GM21526 (cell line): ENCODE data around the gene MTNR1A.

Experiments
- ATAC-seq: cut with Tn5 transposase; IDR thresholded peaks from one replicate; pipeline ENCODE4 v1.9.1; 2021; ENCODE audit warnings: moderate library complexity; ENCODE audit not compliant: unreplicated experiment, low FRiP score

The MTNR1A gene

DNA sequence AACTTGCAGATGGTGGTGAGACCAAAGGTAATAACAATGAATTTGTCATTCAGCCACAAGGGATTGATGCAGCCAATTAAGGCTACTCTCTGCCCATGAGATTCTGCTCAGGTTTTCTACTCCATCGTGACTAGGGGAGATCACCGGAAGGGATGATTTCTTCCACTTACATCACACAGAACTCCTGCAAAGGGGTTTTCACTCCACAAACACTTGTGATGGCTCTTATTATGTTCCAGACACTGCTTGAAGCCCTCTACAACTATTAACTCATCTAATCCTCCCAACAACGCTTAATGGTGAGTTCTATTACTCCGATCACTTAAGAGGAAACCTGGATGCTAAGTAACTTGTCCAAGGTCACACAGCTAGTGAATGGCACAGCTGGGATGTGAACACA is 55.9 kb downstream of the MTNR1A start:
- no peak for ATAC-seq

DNA sequence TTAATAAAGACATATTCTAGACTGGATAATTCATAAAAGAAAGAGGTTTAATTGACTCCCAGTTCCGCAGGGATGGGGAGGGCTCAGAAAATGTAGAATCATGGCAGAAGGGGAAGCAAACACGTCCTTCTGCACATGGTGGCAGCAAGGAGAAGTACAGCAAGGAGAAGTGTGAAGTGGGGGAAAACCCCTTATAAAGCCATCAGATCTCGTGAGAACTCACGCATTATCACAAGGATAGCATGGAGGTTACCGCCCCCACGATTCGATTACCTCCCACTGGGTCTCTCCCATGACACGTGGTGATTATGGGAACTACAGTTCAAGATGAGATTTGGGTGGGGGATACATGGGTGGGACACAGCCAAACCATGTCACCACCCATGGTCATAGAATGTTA is 58.3 kb downstream of the MTNR1A start:
- no peak for ATAC-seq

DNA sequence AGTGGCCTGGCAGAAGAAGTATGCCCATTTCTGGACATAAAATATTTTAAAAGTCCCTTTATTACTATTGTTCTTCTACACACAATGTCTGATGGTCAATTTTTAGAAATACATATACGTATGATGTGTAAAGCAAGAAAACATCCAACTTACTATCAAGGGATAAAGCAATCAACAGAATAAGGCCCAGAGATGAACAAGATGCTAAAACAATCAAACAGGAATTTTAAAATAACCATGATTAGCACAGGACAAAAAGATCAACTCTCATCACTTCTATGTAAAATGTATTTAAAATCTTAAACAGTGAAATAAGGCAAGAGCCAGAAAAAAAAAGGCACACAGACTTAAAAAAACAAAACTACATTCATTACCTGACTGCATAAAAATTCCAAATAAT is 60.9 kb downstream of the MTNR1A start:
- no peak for ATAC-seq

DNA sequence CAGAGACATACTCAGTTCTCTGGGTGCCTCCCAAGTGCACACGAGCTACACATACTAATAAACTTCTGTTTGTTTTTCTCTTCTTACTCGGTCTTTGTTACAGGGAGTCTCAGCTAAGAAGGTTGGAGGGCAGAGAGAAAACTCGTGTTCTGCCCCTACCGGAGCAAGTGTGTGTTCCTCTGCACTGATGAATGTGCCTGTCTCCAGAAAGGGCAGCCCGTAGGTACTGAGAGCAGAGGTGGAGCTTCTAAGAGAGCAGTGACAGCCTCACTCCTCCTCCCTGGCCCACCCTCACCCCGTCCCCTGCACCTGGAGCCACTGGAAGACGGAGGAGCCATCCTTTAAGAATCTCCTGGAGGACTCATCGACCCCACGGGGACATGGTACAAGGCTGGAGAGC is 67.6 kb downstream of the MTNR1A start:
- ATAC-seq, result no peak

GRCh38 chr4:186486172-186486571 is 69.2 kb downstream of the MTNR1A start:
- no peak for ATAC-seq

GRCh38 chr4:186485561-186486062 is 69.8 kb downstream of the MTNR1A start:
- ATAC-seq, result no peak

GRCh38 chr4:186485150-186485549 is 70.2 kb downstream of the MTNR1A start:
- ATAC-seq, result no peak

DNA sequence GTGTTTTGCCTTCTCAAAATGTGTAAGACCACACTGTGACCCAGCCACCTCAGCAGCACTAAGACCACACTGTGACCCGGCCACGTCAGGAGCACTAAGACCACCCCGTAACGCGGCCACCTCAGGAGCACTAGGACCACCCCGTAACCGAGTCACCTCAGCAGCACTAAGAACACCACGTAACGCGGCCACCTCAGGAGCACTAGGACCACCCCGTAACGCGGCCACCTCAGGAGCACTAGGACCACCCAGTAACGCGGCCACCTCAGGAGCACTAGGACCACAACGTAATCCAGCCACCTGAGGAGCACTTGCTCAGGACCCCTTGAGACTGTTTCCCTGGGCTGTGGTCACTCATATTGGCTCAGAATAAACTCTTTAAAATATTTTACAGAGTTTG is 71.7 kb downstream of the MTNR1A start:
- ATAC-seq, result no peak
